Uterus (tissue), 4 donors: ENCODE measurements around the gene STAT4. TPM values are rescaled to one million over a fixed set of nuclear protein-coding genes. Genes with fewer than 3 reads are reported as not detected.

Experiments
- DNase-seq, 2 donors: peaks; one replicate each; pipeline ENCODE4 v3.0.0-alpha.2; 2019 to 2020
- H3K27ac ChIP-seq, 2 donors: fragments of 200-600 bp; sonication (generic); 1 replicate in 1 of 2; 2 replicates in 1 of 2; pipeline ENCODE4 v1.5.1; 2016 to 2018
- H3K27me3 ChIP-seq, 2 donors: fragments of 200-600 bp; sonication (generic); one replicate each; pipeline ENCODE4 v1.5.1; 2018 to 2019; ENCODE audit warnings: control low read depth in 1 of 2
- H3K36me3 ChIP-seq, 2 donors: fragments of 200-600 bp; sonication (generic); one replicate each; pipeline ENCODE4 v1.5.1; 2019; ENCODE audit warnings: control low read depth in 1 of 2
- H3K4me1 ChIP-seq, 2 donors: fragments of 200-600 bp; sonication (generic); one replicate each; pipeline ENCODE4 v1.5.1; 2018 to 2019; ENCODE audit warnings: control low read depth in 1 of 2
- H3K4me3 ChIP-seq, 2 donors: fragments of 200-600 bp; sonication (generic); 1 replicate in 1 of 2; 2 replicates in 1 of 2; pipeline ENCODE4 v1.5.1; 2018 to 2019; ENCODE audit warnings: mild to moderate bottlenecking in 1 of 2
- H3K9me3 ChIP-seq, 2 donors: fragments of 200-600 bp; sonication (generic); one replicate each; pipeline ENCODE4 v1.5.1; 2019; ENCODE audit warnings: control low read depth in 1 of 2
- POLR2A ChIP-seq, 2 donors: fragments of 450-650 bp; IDR thresholded peaks; one replicate each; pipeline ENCODE4 v1.6.1; 2016; ENCODE audit warnings: antibody characterized with exemption in 2 of 2, mild to moderate bottlenecking in 1 of 2, moderate library complexity in 1 of 2
- intact Hi-C: fragments of 100-400 bp; cut with DNase I; formaldehyde crosslinking; loops from one replicate; pipeline ENCODE4 v1.15.1; 2023; ENCODE audit warnings: low total_unique reads
- small RNA-seq: library from RNA; depleted of rRNA; stranded (forward); fragments of <200 nt; gene quantifications from one replicate; pipeline ENCODE3, GENCODE V24; 2016
- total RNA-seq, 4 donors: library from RNA; depleted of rRNA in 3 of 4; stranded (reverse); fragments of >200 nt in 3 of 4; gene quantifications; one replicate each; pipeline versions ENCODE4 v1.1.0 to v1.2.4, GENCODE V29; 2014 to 2023
- TF ChIP-seq, protein P1 (sequence below), 4 experiments: fragments of 200-600 bp in 2 of 4; fragments of 450-650 bp in 2 of 4; sonication (generic) in 2 of 4; IDR thresholded peaks; one replicate each; pipeline ENCODE4 v1.5.1; 2016 to 2019; ENCODE audit warnings: antibody characterized with exemption in 4 of 4, mild to moderate bottlenecking in 2 of 4, moderate library complexity in 1 of 4
- donor health status: DM: yes; HTN: yes; CAD: no.

STAT4 gene
- total RNA-seq, 4 donors from 2014 or later, result 0.51 to 4.8 (median 2.3) TPM; not detected in 1

DNA sequence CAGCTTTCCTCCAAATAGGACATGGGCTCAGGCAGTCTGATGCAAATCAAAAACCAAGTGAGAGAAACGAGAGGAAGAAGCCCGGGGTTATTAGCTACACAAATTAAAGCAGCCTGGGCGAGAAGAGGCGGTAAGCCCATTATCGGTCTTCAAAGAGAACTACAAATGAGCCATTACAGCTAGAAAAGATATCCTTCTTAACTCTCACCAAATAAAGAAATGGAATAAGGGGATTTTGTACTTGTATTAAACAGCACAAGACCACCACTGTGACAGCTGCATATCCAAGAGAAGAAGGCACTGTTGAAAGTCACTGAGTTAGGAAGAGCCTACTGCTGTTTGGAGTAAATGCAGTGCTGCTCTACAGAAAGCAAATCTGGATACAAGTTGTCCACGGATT lies 169.5 kb downstream of the STAT4 start:
- intact Hi-C loops, result no loop called here
- Histone ChIP-seq H3K4me1 (no peaks in the 10 kb centered on the region), H3K9me3 (no peaks in the 10 kb centered on the region), H3K4me3 (no peak overlapping the region), H3K27me3 (no peaks in the 10 kb centered on the region), H3K27ac (no peak overlapping the region), H3K36me3 (no peaks in the 10 kb centered on the region)
- TF ChIP-seq, protein P1, sequence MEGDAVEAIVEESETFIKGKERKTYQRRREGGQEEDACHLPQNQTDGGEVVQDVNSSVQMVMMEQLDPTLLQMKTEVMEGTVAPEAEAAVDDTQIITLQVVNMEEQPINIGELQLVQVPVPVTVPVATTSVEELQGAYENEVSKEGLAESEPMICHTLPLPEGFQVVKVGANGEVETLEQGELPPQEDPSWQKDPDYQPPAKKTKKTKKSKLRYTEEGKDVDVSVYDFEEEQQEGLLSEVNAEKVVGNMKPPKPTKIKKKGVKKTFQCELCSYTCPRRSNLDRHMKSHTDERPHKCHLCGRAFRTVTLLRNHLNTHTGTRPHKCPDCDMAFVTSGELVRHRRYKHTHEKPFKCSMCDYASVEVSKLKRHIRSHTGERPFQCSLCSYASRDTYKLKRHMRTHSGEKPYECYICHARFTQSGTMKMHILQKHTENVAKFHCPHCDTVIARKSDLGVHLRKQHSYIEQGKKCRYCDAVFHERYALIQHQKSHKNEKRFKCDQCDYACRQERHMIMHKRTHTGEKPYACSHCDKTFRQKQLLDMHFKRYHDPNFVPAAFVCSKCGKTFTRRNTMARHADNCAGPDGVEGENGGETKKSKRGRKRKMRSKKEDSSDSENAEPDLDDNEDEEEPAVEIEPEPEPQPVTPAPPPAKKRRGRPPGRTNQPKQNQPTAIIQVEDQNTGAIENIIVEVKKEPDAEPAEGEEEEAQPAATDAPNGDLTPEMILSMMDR (IDR thresholded peaks at IDR 0.05), result no peak
- TF ChIP-seq POLR2A (IDR thresholded peaks at IDR 0.05), result no peak
- DNase-seq, result no peak

DNA sequence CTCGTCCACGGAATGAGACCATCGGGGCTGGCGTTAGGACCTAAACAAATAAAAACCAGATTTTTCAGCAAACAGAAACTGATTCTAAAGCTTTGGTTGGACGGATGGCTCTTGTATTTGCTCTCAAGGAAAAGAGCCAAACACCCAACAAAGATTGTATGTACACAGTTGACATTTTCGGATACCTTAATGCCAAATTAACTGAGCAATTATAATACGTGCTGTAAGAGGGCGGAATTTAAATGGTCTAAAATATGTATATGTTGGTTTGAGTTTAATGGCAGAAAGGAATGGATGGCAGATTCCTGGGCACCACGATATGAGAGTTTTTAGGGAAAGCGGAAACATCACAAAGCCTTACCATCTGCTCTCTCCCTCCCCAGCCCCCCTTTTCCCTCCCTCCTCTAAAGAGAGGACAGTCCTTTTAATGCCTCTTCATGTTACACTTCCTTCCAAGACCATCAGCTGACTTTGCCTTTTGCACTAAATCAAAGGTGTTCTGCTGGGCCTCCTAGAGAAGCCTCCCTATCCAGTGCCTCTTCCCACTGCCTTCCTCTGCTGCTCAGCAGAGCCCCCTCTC lies 170.1 kb downstream of the STAT4 start:
- no peaks in the 10 kb centered on the region for H3K4me1 ChIP-seq
- DNase-seq, result no peak
- intact Hi-C loops, result no loop called here
- TF ChIP-seq, protein P1 (IDR thresholded peaks at IDR 0.05), result no peak
- TF ChIP-seq POLR2A (IDR thresholded peaks at IDR 0.05), result no peak
- no peaks in the 10 kb centered on the region for H3K27me3 ChIP-seq
- H3K27ac ChIP-seq, result peak overlapping the region in 1 of 2 donors; percentile 15
- no peaks in the 10 kb centered on the region for H3K36me3 ChIP-seq
- no peak overlapping the region for H3K4me3 ChIP-seq
- no peaks in the 10 kb centered on the region for H3K9me3 ChIP-seq

DNA sequence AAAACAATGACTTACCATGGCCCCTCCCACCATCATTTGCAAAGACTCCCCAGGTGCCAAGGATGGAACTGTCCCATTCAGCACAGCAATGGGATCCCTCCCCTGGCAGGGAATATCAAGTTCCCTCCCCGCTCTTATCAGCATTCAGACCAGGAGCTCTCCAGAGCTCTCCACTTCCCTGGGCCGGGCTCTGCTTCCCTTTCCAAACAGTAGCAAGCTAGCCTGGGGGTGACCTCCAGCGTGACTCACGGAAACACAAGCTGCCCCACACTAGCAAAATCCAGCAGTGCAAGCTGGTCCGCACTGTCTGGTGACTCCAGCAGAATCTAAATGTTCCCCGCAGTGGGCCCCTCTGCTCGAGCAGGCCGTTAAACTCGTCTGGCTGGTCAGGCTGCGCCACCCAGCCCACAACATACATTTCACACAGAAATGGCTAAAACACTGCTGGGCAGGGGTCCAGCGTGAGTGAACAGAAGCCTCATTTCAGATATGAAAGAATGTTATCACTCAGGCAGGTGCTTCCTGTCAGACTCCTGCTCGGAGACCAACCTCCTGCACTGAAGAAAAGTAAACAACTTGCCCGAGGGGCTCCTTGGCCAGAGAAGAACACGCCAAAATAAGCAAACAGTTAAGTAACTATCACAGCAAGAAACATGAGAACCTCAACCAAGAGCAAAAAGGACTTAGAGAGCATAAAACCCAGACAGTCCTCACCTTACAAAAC lies 170.7 kb downstream of the STAT4 start:
- TF ChIP-seq, protein P1 (IDR thresholded peaks at IDR 0.05), result no peak
- TF ChIP-seq POLR2A (IDR thresholded peaks at IDR 0.05), result no peak
- Histone ChIP-seq H3K9me3 (no peaks in the 10 kb centered on the region), H3K36me3 (no peaks in the 10 kb centered on the region), H3K4me3 (no peak overlapping the region), H3K27ac (peak overlapping the region; percentile 15 to 47), H3K4me1 (no peaks in the 10 kb centered on the region), H3K27me3 (no peaks in the 10 kb centered on the region)
- intact Hi-C loops, result no loop called here
- peak; percentile 29 to 64 for DNase-seq

Small RNA genes lying within 50 kb of the gene (small RNA-seq; reads per million reads assigned to genes)
- not detected for gene RNU6-959P

Other genes with a start within 250 kb of the STAT4 start
- 10 to 100 TPM; 20.7 to 83.0 (median 56.1) TPM for gene STAT1, start 136.8 kb downstream of the STAT4 start, total RNA-seq
- 100 to 1,000 TPM in 1 of 4 donors, 10 to 100 TPM in 3; 10.3 to 169 (median 29.5) TPM for gene MYO1B, start 94.4 kb upstream of the STAT4 start, total RNA-seq